H9 (cell line): Measurements from ENCODE around the gene DLD. TPM values are rescaled to one million over a fixed set of nuclear protein-coding genes. Genes with fewer than 3 reads are reported as not detected.

Experiments used
- DNase-seq: peaks from one replicate; pipeline ENCODE4 v3.0.0-alpha.2; 2017
- H2AFZ ChIP-seq: one replicate; pipeline ENCODE4 v1.6.1; 2013; ENCODE audit warnings: mild to moderate bottlenecking, low read length, control low read depth, moderate library complexity
- H2AK5ac ChIP-seq: 2 replicates; pipeline ENCODE4 v1.6.1; 2013; ENCODE audit warnings: low read length, control low read depth, mixed read lengths; ENCODE audit not compliant: insufficient read length
- H2BK120ac ChIP-seq: one replicate; pipeline ENCODE4 v1.6.1; 2013; ENCODE audit warnings: low read depth, mild to moderate bottlenecking, low read length, control low read depth, inconsistent platforms; ENCODE audit not compliant: poor library complexity, severe bottlenecking
- H2BK12ac ChIP-seq: 2 replicates; pipeline ENCODE4 v1.6.1; 2013; ENCODE audit warnings: low read length, control low read depth, mixed read lengths, low read depth; ENCODE audit not compliant: insufficient read length
- H2BK15ac ChIP-seq: 2 replicates; pipeline ENCODE4 v1.6.1; 2013; ENCODE audit warnings: low read depth, low read length, control low read depth
- H2BK20ac ChIP-seq: one replicate; pipeline ENCODE4 v1.6.1; 2013; ENCODE audit warnings: low read depth, mild to moderate bottlenecking, low read length, control low read depth, inconsistent platforms; ENCODE audit not compliant: poor library complexity, severe bottlenecking
- H2BK5ac ChIP-seq: 2 replicates; pipeline ENCODE4 v1.6.1; 2013; ENCODE audit warnings: low read length, control low read depth, mixed read lengths; ENCODE audit not compliant: insufficient read length
- H3K14ac ChIP-seq: 2 replicates; pipeline ENCODE4 v1.6.1; 2013; ENCODE audit warnings: low read length, control low read depth; ENCODE audit not compliant: insufficient read depth
- H3K18ac ChIP-seq: 2 replicates; pipeline ENCODE4 v1.6.1; 2013; ENCODE audit warnings: low read depth, mild to moderate bottlenecking, mixed read lengths, low read length, control low read depth; ENCODE audit not compliant: insufficient read length
- H3K23ac ChIP-seq: 2 replicates; pipeline ENCODE4 v1.6.1; 2013; ENCODE audit warnings: low read length, control low read depth, mixed read lengths, low read depth; ENCODE audit not compliant: insufficient read length
- H3K23me2 ChIP-seq: 2 replicates; pipeline ENCODE4 v1.6.1; 2013; ENCODE audit warnings: low read depth, mild to moderate bottlenecking, mixed read lengths, low read length, control low read depth; ENCODE audit not compliant: insufficient read length, poor library complexity, severe bottlenecking
- H3K27ac ChIP-seq: 2 replicates; pipeline ENCODE4 v1.5.1; 2013; ENCODE audit warnings: low read length, control low read depth, mixed read lengths, low read depth; ENCODE audit not compliant: insufficient read length
- H3K27me3 ChIP-seq: 2 replicates; pipeline ENCODE4 v1.6.1; 2013; ENCODE audit warnings: low read length, control low read depth, inconsistent platforms; ENCODE audit not compliant: insufficient read depth
- H3K4ac ChIP-seq: 2 replicates; pipeline ENCODE4 v1.6.1; 2013; ENCODE audit warnings: low read depth, mild to moderate bottlenecking, control low read depth, inconsistent platforms, low read length, moderate library complexity
- H3K4me1 ChIP-seq: 2 replicates; pipeline ENCODE4 v1.6.1; 2013; ENCODE audit warnings: low read length, control low read depth, inconsistent platforms; ENCODE audit not compliant: insufficient read depth
- H3K4me2 ChIP-seq: 2 replicates; pipeline ENCODE4 v1.6.1; 2013; ENCODE audit warnings: low read length, control low read depth, mixed read lengths; ENCODE audit not compliant: insufficient read length, insufficient read depth
- H3K56ac ChIP-seq: 2 replicates; pipeline ENCODE4 v1.6.1; 2013; ENCODE audit warnings: low read depth, mild to moderate bottlenecking, mixed read lengths, low read length, control low read depth; ENCODE audit not compliant: insufficient read length
- H3K79me1 ChIP-seq: 2 replicates; pipeline ENCODE4 v1.6.1; 2013; ENCODE audit warnings: low read depth, mild to moderate bottlenecking, moderate library complexity, low read length, control low read depth, inconsistent platforms; ENCODE audit not compliant: insufficient read depth, poor library complexity, severe bottlenecking
- H3K79me2 ChIP-seq: 2 replicates; pipeline ENCODE4 v1.6.1; 2013; ENCODE audit warnings: low read length, control low read depth, inconsistent platforms; ENCODE audit not compliant: insufficient read depth
- H3K9ac ChIP-seq: 2 replicates; pipeline ENCODE4 v1.6.1; 2013; ENCODE audit warnings: low read length, control low read depth, mixed read lengths; ENCODE audit not compliant: insufficient read length; ENCODE audit errors: extremely low read depth
- H3K9me3 ChIP-seq: one replicate; pipeline ENCODE4 v1.6.1; 2013; ENCODE audit warnings: low read depth, low read length, inconsistent platforms; ENCODE audit not compliant: control insufficient read depth
- H3T11ph ChIP-seq: one replicate; pipeline ENCODE4 v1.6.1; 2013; ENCODE audit warnings: mild to moderate bottlenecking, low read length, control low read depth, inconsistent platforms
- H4K20me1 ChIP-seq: one replicate; pipeline ENCODE4 v1.6.1; 2013; ENCODE audit not compliant: control insufficient read depth, insufficient read length, insufficient read depth
- H4K5ac ChIP-seq: 2 replicates; pipeline ENCODE4 v1.6.1; 2013; ENCODE audit warnings: low read depth, mild to moderate bottlenecking, mixed read lengths, low read length, control low read depth; ENCODE audit not compliant: insufficient read length
- H4K8ac ChIP-seq: replicated peaks from 2 replicates; pipeline ENCODE4 v1.6.1; 2013; ENCODE audit warnings: low read length, control low read depth, mixed read lengths, low read depth; ENCODE audit not compliant: insufficient read length
- H4K91ac ChIP-seq: 2 replicates; pipeline ENCODE4 v1.6.1; 2013; ENCODE audit warnings: low read depth, mild to moderate bottlenecking, moderate library complexity, mixed read lengths, low read length, control low read depth; ENCODE audit not compliant: insufficient read length
- H3K27ac Mint-ChIP-seq, 3 experiments: 2 replicates in 2 of 3; 3 replicates in 1 of 3; pipeline ENCODE4 v1.8.0; 2020 to 2021; ENCODE audit warnings: mixed read lengths in 3 of 3, mild to moderate bottlenecking in 1 of 3, moderate library complexity in 1 of 3
- H3K27me3 Mint-ChIP-seq: 2 replicates; pipeline ENCODE4 v1.8.0; 2021; ENCODE audit warnings: low read depth, mild to moderate bottlenecking, moderate library complexity, mixed read lengths
- H3K36me3 Mint-ChIP-seq, 3 experiments: 2 replicates in 2 of 3; 3 replicates in 1 of 3; pipeline ENCODE4 v1.8.0; 2020 to 2021; ENCODE audit warnings: low read depth in 3 of 3, mixed read lengths in 3 of 3; ENCODE audit not compliant: insufficient read depth in 1 of 3
- H3K4me1 Mint-ChIP-seq, 2 experiments: 2 replicates each; pipeline ENCODE4 v1.8.0; 2020; ENCODE audit warnings: mixed read lengths in 2 of 2
- H3K4me3 Mint-ChIP-seq, 2 experiments: 2 replicates in 1 of 2; 3 replicates in 1 of 2; pipeline ENCODE4 v1.8.0; 2020 to 2021; ENCODE audit warnings: mild to moderate bottlenecking in 2 of 2, mixed read lengths in 2 of 2, moderate library complexity in 1 of 2
- H3K9me3 Mint-ChIP-seq, 2 experiments: 2 replicates in 1 of 2; 3 replicates in 1 of 2; pipeline ENCODE4 v1.8.0; 2020; ENCODE audit warnings: mild to moderate bottlenecking in 2 of 2, mixed read lengths in 2 of 2, moderate library complexity in 1 of 2
- WGBS: extraction: QIAGEN DNeasy Blood & Tissue Kit; methylation state at CpG from one replicate; pipeline ENCODE4 v1.1.7; 2013; ENCODE audit warnings: missing lambda C conversion rate, low lambda C conversion rate, mixed read lengths; ENCODE audit not compliant: insufficient read length; ENCODE audit errors: extremely low coverage; 5-methylcytosine and 5-hydroxymethylcytosine counted together
- total RNA-seq: library from RNA; stranded (reverse); gene quantifications from 2 replicates; pipeline ENCODE4 v1.2.1, GENCODE V29; 2021
- TF ChIP-seq, protein P1 (sequence below): fragments of 200-600 bp; sonication (generic); conservative IDR thresholded peaks from 3 replicates; pipeline ENCODE4 v1.8.0; 2021; ENCODE audit warnings: antibody characterized with exemption, mild to moderate bottlenecking

DLD gene
- total RNA-seq, 1 experiment from 2014 or later: 93.7 TPM

DNA sequence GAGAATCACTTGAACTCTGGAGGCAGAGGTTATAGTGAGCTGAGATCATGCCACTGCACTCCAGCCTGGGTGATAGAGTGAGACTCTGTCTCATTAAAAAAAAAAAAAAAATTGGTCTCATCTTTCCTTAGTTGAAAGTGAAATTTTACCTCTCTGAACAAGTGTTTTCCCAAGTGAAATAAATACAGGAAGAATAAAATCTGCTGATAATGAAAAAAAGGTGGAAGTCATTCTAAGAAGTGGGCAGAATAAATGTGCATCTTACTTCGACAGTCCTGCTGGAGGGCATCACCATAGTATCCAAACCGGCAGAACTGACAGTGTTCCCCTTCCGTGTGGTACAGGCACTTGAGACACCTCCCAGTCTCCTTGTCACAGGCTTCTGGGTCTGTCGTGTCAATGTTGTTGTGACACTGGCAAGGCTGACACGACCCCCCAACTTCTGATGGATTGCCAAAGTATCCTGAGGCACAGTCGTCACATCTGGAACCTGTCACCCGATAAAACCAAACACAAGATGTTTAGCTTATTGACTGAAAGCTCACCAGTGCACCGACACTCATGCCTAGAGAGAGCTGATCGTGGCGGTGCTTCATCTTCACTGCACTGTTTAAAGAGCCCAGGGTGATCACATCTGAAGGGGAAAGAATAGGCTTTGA, 62.4 kb downstream of the DLD start:
- H3K36me3 Mint-ChIP-seq: peaks cover 16 to 75% (median 58%) of the 10 kb centered on the region in 3 experiments
- Histone ChIP-seq H2BK12ac (no peak overlapping the region), H3K23me2 (no peaks in the 10 kb centered on the region), H2BK120ac (no peak overlapping the region), H3K4me2 (no peak overlapping the region), H2BK15ac (no peak overlapping the region), H3K27ac (no peak overlapping the region), H3K23ac (no peak overlapping the region), H3T11ph (no peak overlapping the region), H3K79me1 (no peaks in the 10 kb centered on the region), H4K8ac (no peak overlapping the region), H4K91ac (no peak overlapping the region), H2AFZ (no peak overlapping the region), H3K9me3 (no peaks in the 10 kb centered on the region), H2BK20ac (no peak overlapping the region), H3K56ac (no peak overlapping the region), H3K4me1 (peaks cover 18% of the 10 kb centered on the region), H3K9ac (no peak overlapping the region), H4K5ac (no peak overlapping the region), H2AK5ac (no peak overlapping the region), H3K18ac (no peak overlapping the region), H3K79me2 (no peaks in the 10 kb centered on the region), H3K14ac (no peak overlapping the region), H2BK5ac (no peak overlapping the region), H4K20me1 (no peaks in the 10 kb centered on the region), H3K4ac (no peak overlapping the region), H3K27me3 (no peaks in the 10 kb centered on the region; the same call in 1 of the 2 replicates)
- TF ChIP-seq, protein P1, sequence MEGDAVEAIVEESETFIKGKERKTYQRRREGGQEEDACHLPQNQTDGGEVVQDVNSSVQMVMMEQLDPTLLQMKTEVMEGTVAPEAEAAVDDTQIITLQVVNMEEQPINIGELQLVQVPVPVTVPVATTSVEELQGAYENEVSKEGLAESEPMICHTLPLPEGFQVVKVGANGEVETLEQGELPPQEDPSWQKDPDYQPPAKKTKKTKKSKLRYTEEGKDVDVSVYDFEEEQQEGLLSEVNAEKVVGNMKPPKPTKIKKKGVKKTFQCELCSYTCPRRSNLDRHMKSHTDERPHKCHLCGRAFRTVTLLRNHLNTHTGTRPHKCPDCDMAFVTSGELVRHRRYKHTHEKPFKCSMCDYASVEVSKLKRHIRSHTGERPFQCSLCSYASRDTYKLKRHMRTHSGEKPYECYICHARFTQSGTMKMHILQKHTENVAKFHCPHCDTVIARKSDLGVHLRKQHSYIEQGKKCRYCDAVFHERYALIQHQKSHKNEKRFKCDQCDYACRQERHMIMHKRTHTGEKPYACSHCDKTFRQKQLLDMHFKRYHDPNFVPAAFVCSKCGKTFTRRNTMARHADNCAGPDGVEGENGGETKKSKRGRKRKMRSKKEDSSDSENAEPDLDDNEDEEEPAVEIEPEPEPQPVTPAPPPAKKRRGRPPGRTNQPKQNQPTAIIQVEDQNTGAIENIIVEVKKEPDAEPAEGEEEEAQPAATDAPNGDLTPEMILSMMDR: no peak
- H3K27ac Mint-ChIP-seq: peak overlapping the region; percentile 91 to 93 (median 92); a peak in 3 of 7 replicates
- WGBS: no CpG with 5 or more reads among the region's 10 CpGs
- no peak for DNase-seq
- H3K4me3 Mint-ChIP-seq: no peak overlapping the region
- H3K9me3 Mint-ChIP-seq: no peaks in the 10 kb centered on the region
- no peaks in the 10 kb centered on the region for H3K27me3 Mint-ChIP-seq
- H3K4me1 Mint-ChIP-seq: peaks cover 31 to 39% of the 10 kb centered on the region in 2 experiments
